Raji (cell line): ENCODE results near the gene NET1.

ENCODE experiments used
- POLR2A ChIP-seq: IDR thresholded peaks from 2 replicates; pipeline ENCODE4 v1.6.1; 2011; ENCODE audit warnings: low read depth, low read length, control low read depth; ENCODE audit not compliant: insufficient read depth

Gene NET1

DNA sequence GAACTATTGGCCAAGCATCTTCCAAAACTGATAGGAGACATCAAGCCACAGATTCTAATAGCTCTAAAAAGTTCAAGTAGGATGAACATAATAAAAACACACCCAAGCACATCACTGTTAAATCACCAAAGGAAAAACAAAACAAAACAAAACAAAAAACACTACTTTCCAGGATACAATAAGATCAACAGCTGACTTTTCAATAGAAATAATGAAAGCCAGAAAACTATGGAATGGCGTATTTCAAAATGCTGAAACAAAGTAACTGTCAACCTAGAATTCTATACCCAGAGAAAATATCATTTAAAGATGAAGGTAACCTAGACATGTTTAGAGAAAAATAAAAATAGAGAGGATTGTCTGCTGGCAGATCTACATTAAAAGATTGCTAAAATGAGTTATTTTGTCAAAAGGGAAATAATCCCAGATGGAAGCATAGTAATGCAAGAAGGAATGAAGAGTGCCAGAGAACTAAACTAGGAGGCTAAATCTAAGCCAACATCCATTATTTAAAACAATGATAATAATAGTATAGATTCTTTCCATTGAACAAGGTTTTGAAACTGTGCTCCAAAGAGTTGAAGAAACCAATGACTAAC, 21.7 kb upstream of the NET1 start:
- TF ChIP-seq POLR2A = no peak

DNA sequence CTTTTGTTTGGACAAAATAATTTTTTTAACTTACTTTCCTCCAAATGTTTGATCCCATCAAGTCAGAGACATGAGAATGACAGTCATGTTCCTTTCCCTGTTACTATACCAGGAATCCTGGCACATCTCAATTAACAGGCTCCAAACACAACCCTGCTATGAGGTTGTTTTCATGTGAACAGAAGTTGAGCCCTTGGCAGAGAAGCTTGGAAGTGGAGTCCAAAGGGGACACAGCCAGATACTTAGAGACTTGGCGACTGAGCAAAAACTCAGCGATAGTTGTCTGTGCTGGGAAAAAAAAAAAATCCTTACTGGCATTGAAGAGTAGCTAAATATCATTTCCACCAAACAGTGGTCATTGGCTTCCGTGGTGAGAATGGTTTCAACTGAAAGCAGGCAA, 20.6 kb upstream of the NET1 start:
- no peak for TF ChIP-seq POLR2A

DNA sequence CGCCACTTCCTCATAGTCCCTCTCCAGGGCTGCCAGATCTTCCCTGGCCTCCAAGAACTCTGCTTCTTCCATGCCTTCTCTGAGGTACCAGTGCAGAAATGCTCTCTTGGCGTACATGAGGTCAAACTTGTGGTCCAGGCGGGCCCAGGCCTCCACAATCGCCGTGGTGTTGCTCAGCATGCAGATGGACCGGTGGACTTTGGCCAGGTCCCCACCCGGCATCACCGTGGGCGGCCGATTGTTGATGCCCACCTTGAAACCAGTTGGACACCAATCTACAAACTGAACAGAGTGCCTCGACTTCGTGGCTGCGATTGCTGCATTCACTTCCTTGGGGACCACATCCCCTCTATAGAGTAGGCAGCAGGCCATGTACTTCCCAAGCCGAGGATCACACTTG, 18.8 kb upstream of the NET1 start:
- no peak for TF ChIP-seq POLR2A

DNA sequence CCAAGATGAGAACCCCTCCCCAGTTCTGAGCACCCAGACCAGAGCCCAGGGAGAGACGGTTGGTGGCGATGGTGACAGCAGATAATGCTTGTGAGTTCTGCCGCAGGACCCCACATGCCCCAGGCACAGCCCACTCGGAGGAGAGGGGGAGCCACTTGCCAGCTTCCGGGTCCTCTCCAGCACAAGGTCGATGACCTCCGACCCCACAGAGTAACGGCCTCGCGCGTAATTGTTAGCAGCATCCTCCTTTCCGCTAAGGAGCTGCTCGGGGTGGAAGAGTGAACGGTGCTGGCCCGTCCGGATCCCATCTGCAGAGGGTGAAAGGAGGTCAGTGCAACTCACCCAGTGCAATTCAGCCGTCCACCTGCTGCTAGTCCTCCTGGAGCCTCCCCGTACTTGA, 17.2 kb upstream of the NET1 start:
- TF ChIP-seq POLR2A = no peak

DNA sequence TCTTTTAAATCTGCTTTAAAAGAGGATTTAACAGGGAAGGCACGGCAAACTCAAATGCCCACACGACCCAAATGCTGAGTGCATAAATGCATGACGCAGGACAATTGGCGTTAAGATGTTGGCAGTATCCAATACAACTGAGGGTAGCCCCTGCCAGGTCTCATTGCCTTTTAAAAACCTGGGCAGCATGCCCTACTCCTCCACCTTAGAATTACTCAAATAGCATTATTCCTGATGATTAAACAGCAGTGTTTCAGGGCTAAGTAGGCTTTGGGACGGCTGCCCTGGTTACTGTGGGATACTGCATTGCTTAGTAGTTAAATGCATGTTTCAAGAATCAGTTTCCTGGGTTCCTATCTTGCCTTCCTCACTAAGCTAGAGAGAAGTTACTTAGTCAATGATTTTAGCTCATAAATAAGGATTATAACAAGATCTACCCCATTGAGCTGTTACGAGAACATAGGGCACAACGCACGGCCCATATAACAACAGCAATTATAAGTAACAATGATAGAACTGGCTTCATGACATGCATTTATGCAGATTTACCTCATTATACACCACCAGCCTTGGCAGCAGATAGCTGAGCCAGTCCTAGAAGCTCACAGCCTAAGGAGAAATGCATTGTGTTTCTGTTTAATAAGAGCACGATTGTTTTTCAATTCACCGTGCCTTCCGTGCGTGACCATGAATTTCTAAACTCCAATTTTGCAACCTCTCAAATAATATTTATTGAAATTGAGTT, 15.6 kb upstream of the NET1 start:
- TF ChIP-seq POLR2A = no peak

DNA sequence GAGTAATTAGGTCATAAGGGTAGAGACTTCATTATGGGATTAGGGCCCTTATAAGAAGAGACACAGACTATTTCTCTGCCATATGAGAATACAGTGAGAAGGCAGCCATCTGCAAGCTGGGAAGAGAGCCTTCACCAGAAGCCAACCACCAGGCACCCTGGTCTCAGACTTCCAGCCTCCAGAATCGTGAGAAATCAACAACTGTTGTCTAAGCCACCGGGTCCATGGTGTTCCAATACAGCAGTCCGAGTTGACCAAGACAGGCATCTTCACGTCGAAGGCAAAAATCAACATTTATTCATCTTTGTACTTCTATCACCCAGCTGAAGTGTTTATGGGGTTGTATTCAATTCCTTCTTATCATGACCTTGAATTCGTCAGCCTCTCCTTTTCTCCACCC, 13.0 kb upstream of the NET1 start:
- no peak for TF ChIP-seq POLR2A

DNA sequence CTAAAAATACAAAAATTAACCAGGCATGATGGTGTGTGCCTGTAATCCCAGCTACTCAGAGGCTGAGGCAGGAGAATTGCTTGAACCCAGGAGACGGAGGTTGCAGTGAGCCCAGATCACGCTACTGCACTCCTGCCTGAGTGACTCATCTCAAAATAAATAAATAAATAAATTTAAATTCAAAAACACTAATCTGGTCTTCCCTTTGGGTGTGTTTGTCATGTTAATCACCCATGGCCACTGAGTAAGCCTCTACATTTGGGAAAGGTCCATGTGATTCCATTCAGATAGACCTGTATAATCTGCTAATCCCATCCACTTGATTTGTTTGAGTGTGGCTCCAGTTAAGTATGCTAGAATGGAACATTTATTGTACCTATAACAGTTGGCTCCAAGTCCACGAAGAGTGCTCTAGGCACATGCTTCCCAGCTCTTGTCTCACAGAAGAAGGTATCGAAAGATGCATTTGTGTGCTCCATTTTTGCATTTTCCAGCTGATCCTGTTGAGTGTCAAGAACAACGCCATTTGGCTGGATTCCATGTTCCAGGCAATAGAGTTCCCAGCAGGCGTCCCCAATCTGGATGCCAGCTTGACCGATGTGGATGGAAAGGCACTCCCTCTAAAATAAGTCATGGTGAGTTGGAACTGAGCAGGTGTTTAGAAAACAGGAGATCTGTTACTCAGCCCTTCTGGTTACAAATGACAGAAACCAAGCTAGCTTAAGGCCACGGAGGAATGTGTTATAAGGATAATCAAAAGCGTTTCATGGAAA, 11.7 kb upstream of the NET1 start:
- TF ChIP-seq POLR2A = no peak

DNA sequence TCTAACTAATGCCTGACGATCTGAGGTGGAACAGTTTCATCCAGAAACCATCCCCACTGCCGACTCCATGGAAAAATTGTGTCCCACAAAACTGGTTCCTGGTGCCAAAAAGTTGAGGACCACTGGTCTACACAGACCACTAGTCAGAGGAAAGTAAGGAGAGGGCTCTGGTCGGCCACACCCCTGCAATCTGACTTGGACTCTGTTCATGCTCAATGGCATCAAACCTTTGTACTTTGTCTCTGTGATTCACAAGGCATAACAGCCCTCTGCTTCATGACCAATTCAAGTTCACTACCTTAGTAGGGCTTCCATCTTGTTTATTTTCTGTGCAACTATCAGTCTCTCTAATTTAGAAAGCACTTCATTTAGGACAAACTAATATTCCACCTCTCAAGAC, 9.6 kb upstream of the NET1 start:
- TF ChIP-seq POLR2A = no peak

DNA sequence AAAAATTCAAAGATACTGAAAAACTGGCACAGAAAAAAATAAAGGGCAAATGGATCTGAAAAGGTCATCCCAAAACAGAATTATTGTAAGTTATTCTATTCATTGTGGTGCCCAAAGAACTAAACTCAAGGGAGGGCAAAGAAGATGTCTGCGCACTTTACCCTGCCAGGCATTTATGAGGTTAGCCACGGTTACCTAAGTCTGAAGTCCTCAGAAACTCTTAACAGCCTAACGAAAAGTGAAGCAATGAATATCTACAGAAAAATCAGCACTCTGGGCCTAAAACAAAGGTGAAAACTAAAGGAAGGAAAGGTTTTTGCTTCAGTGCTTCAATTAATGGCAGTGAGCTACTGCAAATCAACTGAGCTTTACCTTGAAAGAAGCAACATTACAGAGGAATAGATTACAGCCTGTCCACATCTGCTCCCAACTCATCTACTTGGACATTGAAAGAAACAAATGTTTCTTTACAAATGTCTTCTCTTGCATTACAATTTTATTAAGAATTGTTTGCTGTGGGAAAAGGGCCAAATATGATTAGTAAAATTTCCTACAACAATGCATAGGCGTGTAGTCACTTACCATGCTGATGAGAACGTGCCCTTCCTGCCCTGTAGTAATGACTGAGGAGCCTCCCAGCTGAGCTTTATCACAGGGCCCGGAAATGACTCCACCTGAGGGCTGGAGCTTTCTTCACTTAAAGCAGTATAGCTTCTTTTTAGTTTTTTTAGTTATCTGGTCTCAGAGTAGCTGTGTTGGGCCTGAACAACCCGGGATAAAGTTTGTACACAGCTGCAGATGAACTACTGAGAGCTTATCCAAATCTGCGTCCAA, 7.9 kb upstream of the NET1 start, which contains the start of gene TUBAL3:
Gene TUBAL3 (minus strand): TSS at position 621 of the 834 bp plus-strand sequence. CDS start 36 bp downstream, at position 585.
- TF ChIP-seq POLR2A = no peak

DNA sequence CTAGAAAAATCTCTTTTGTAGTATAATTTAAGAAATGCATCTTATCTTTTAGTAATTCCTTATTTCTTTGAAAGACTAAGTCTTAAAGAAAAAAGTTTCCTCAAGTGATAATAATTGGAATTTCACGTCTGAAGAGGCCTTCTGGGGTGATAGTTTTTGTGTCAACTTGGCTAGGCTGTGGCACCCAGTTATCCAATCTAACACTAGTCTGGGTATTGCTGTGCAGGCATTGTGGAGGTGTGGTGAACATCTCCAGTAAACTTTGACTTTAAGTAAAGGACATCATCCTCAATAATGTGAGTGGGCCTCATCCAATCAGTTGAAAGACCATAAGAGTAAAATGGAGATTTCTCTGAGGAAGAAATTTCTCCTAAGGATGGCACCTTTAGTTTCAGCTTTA, 5.4 kb upstream of the NET1 start:
- no peak for TF ChIP-seq POLR2A

DNA sequence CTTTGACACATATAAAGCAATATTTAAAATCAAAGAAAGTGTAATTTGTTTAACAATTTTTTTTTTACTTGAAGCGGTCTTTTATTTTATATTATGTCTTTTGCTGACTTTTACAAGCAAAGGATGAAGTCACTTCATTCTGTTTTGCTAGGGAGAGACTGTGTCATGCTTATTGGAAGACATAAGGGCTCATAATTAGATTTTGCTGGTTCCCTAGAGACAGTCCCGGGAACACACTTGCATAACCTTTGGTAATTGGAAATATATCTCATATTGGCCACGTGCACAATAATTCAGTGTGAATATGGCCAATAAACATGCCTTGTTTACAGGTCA, 448 bp upstream of the NET1 start:
- TF ChIP-seq POLR2A = no peak

DNA sequence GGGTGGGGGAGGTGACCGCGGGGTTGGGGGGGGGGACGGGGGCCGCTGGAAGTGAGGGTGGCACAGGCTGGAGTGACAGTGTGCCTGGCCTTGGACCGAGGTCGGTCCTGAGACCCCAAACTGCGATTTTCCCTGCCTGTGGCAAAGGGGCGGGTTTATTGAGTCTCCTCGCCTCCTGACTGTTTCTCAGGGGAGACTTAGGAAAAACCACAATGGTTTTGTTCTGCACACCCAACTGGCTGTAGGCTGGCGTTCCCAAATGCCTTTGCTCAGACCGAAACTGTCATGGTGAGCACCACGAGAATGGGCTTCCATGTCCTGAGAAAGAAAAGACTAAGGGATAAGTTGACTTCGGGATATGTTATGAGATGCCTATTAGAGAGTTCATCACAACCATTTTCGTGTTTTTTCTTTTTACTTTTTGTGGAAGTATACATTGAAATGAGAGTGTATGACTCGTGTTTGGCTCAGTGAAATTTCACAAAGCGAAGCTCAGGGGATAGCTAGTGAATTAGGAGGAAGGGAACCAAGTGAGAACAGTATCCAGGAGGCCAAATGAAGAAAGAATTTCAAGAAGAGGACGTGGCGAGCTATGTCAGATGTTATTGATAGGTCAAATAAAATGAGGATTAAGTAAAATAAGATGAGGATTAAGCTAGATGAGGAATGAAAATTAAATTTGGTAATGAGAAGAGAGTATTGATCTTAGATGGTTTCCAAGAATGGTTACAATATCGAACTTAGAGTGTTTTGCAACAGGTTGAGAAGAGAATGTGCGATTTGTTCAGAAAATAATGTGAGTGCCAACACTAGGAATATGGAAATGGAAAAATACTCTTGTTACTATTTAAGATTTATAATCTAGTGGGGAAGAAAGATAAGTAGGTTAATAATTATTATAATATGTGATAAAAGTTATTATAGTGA, 918 bp downstream of the NET1 start:
- no peak for TF ChIP-seq POLR2A

DNA sequence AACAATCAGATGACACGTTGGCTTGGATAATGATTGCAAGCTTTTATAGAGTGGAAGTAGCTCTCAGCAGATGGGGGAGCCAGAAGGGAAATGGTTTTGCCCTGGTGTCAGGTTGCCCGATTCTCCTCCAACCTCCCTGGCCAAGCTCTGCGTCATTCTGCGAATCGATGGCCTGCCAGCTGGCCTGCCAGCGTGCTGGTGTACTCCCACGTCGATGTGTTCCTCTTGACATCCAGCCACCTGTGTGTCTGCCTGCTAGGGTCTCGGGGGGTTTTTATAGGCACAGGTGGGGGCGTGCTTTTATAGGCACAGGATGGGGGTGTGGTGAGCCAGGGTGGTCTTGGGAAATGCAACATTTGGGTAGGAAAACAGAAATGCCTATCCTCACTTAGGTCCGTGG, 4.6 kb downstream of the NET1 start:
- TF ChIP-seq POLR2A = no peak

DNA sequence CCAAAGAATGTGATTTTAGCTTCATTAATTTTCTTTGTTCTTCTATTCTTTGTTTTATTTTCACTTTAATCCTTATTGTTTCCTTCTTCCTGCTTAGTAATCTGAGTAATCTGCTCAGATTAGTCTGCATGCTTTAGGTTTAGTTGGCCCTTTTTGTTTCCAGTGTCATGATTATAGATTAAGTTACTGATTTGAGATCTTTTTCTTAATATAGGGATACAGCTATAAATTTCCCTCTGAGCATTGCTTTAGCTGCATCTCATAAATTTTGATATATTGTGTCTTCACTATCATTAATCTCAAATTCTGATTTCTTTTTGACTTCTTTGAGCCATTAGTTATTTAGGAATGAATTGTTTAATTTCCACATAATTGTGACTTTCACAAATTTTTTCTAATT, 6.2 kb downstream of the NET1 start:
- no peak for TF ChIP-seq POLR2A
